ENCODE results near the gene HIF1AN. TPM values are rescaled to one million over a fixed set of nuclear protein-coding genes. Genes with fewer than 3 reads are reported as not detected.
A peak's percentile ranks its signal among the peaks of the same experiment; 100 is the strongest.

HIF1AN gene
- total RNA-seq, result 10 to 100 TPM; 12.8 to 47.2 (median 21.7) TPM

- intact Hi-C loops (cut with DNase I; ENCODE audit: low total_unique reads), result no loop called here
- in situ Hi-C loops (cut with MboI; ENCODE audit: low pct_ligation_motif_present in 1 of 4, low pct_unique_long_range_greater_than_20kb in 1 of 4, low sequenced_read_pairs in 3 of 4), result no loop called here
These were observed at the start of gene HIF1AN for GRCh38 chr10:100535715-100536353. TSS of gene HIF1AN (plus strand) at chr10:100535943. CDS start at chr10:100535959, 16 bp downstream.

GRCh38 chr10:100487529-100487928 lies 48.2 kb upstream of the HIF1AN start:
- TF ChIP-seq EP300 (IDR thresholded peaks at IDR 0.05; ENCODE audit: low read depth) (no peak), CTCF (IDR thresholded peaks at IDR 0.05) (no peak), POLR2AphosphoS5 (IDR thresholded peaks at IDR 0.05) (no peak), POLR2A (IDR thresholded peaks at IDR 0.05) (no peak)
- no peak overlapping the region for H3K27ac ChIP-seq
- no peak overlapping the region for H3K4me3 ChIP-seq
- no peak for DNase-seq
- H3K9me3 ChIP-seq, result no peaks in the 10 kb centered on the region
- in situ Hi-C loops (cut with MboI; ENCODE audit: low pct_ligation_motif_present in 1 of 4, low pct_unique_long_range_greater_than_20kb in 1 of 4, low sequenced_read_pairs in 3 of 4), result no loop called here
- H3K4me1 ChIP-seq, result peaks cover 4 to 7% (median 7%) of the 10 kb centered on the region in 4 donors
- peaks cover 11% of the 10 kb centered on the region for H3K27me3 ChIP-seq
- peaks cover 0 to 20% (median 5%) of the 10 kb centered on the region in 4 donors for H3K36me3 ChIP-seq
- WGBS, 2 donors (ENCODE audit: low coverage in 1 of 2), result 92% methylated on average over 6 of the region's 6 CpGs; no CpG with 5 or more reads in 1 of the 2 donors
- intact Hi-C loops (cut with DNase I; ENCODE audit: low total_unique reads), result no loop called here

More at GRCh38 chr10:100535715-100536353, at the start of gene HIF1AN:
- Histone ChIP-seq H3K27ac (peak within 1 kb of the TSS; percentile 71 to 86 (median 81)), H3K9me3 (no peaks in the 10 kb centered on the region), H3K4me3 (peak within 1 kb of the TSS; percentile 60 to 97 (median 87)), H3K27me3 (no peaks in the 10 kb centered on the region), H3K36me3 (peaks cover 0 to 20% (median 7%) of the 10 kb centered on the region in 4 donors), H3K4me1 (peaks cover 15 to 26% (median 16%) of the 10 kb centered on the region in 4 donors)
- DNase-seq, result peak; percentile 90
- TF ChIP-seq EP300 (IDR thresholded peaks at IDR 0.05; ENCODE audit: low read depth), result no peak
- TF ChIP-seq CTCF (IDR thresholded peaks at IDR 0.05), result peak; percentile 85 to 93 (median 87)
- peak; percentile 86 for TF ChIP-seq POLR2A (IDR thresholded peaks at IDR 0.05)
- peak; percentile 53 to 92 (median 82) for TF ChIP-seq POLR2AphosphoS5 (IDR thresholded peaks at IDR 0.05)
- WGBS, 2 donors (ENCODE audit: low coverage in 1 of 2), result 1 to 17% methylated on average over 4 to 35 of the region's 35 CpGs

GRCh38 chr10:100489396-100489795 lies 46.3 kb upstream of the HIF1AN start:
- intact Hi-C loops (cut with DNase I; ENCODE audit: low total_unique reads) (no loop called here), in situ Hi-C loops (cut with MboI; ENCODE audit: low pct_ligation_motif_present in 1 of 4, low pct_unique_long_range_greater_than_20kb in 1 of 4, low sequenced_read_pairs in 3 of 4) (no loop called here)

More at GRCh38 chr10:100489396-100489795, 46.3 kb upstream of the HIF1AN start:
- TF ChIP-seq POLR2AphosphoS5 (IDR thresholded peaks at IDR 0.05) (no peak), EP300 (IDR thresholded peaks at IDR 0.05; ENCODE audit: low read depth) (no peak), CTCF (IDR thresholded peaks at IDR 0.05) (no peak), POLR2A (IDR thresholded peaks at IDR 0.05) (no peak)
- H3K36me3 ChIP-seq, result peaks cover 0 to 24% (median 5%) of the 10 kb centered on the region in 4 donors
- no peak overlapping the region for H3K4me3 ChIP-seq
- H3K9me3 ChIP-seq, result no peaks in the 10 kb centered on the region
- no peaks in the 10 kb centered on the region for H3K27me3 ChIP-seq
- H3K27ac ChIP-seq, result no peak overlapping the region
- no peaks in the 10 kb centered on the region for H3K4me1 ChIP-seq
- no peak for DNase-seq
- 91 to 92% methylated on average over 2 to 5 of the region's 5 CpGs for whole genome bisulfite sequencing, 2 donors (ENCODE audit: low coverage in 1 of 2)

Data from transverse colon (tissue), 4 donors.